ENCODE results near the gene ZBTB39.

ZBTB39 gene

GRCh38 chr12:57016348-57016747 lies 10.0 kb upstream of the ZBTB39 start, which contains the start of gene TAC3:
TSS of gene TAC3 (minus strand) at chr12:57016529. CDS start at chr12:57015797, 732 bp downstream.
- Histone ChIP-seq H3K27ac (ENCODE audit: low read length) (no peak within 1 kb of the TSS), H3K4me2 (ENCODE audit: low read length) (no peak within 1 kb of the TSS), H3K4me3 (ENCODE audit: low read length) (no peak within 1 kb of the TSS), H3K9ac (ENCODE audit: low read length) (no peak within 1 kb of the TSS), H3K36me3 (replicated peaks; ENCODE audit: low read depth, low read length) (no peaks in the 10 kb centered on the region), H3K9me3 (ENCODE audit: insufficient read depth, low read length) (no peaks in the 10 kb centered on the region), H3K4me1 (ENCODE audit: low read length) (peaks cover 37% of the 10 kb centered on the region), H4K20me1 (ENCODE audit: insufficient read depth, low read length) (no peaks in the 10 kb centered on the region), H3K79me2 (ENCODE audit: low read length) (no peaks in the 10 kb centered on the region), H3K27me3 (ENCODE audit: low read depth, low read length) (peaks cover 30% of the 10 kb centered on the region), H2AFZ (ENCODE audit: low read depth, low read length) (no peak within 1 kb of the TSS)
- TF ChIP-seq CTCF (IDR thresholded peaks at IDR 0.05; ENCODE audit: low read depth, low read length) (no peak), EZH2phosphoT487 (IDR thresholded peaks at IDR 0.05; ENCODE audit: low read depth) (no peak)

GRCh38 chr12:57012600-57013465 lies 6.5 kb upstream of the ZBTB39 start:
- TF ChIP-seq CTCF (IDR thresholded peaks at IDR 0.05; ENCODE audit: low read depth, low read length) (no peak), EZH2phosphoT487 (IDR thresholded peaks at IDR 0.05; ENCODE audit: low read depth) (no peak)
- Histone ChIP-seq H3K4me2 (ENCODE audit: low read length) (peak overlapping the region; percentile 74), H3K79me2 (ENCODE audit: low read length) (no peaks in the 10 kb centered on the region), H3K4me1 (ENCODE audit: low read length) (peaks cover 35% of the 10 kb centered on the region), H3K4me3 (ENCODE audit: low read length) (peak overlapping the region; percentile 26), H3K36me3 (replicated peaks; ENCODE audit: low read depth, low read length) (no peaks in the 10 kb centered on the region), H3K9ac (ENCODE audit: low read length) (no peak overlapping the region), H3K27me3 (ENCODE audit: low read depth, low read length) (peaks cover 30% of the 10 kb centered on the region), H4K20me1 (ENCODE audit: insufficient read depth, low read length) (no peaks in the 10 kb centered on the region), H3K9me3 (ENCODE audit: insufficient read depth, low read length) (no peaks in the 10 kb centered on the region), H2AFZ (ENCODE audit: low read depth, low read length) (no peak overlapping the region), H3K27ac (ENCODE audit: low read length) (no peak overlapping the region)

GRCh38 chr12:57011438-57012424 lies 5.4 kb upstream of the ZBTB39 start:
- Histone ChIP-seq H2AFZ (ENCODE audit: low read depth, low read length) (no peak overlapping the region), H4K20me1 (ENCODE audit: insufficient read depth, low read length) (no peaks in the 10 kb centered on the region), H3K9me3 (ENCODE audit: insufficient read depth, low read length) (no peaks in the 10 kb centered on the region), H3K27me3 (ENCODE audit: low read depth, low read length) (peaks cover 30% of the 10 kb centered on the region), H3K9ac (ENCODE audit: low read length) (no peak overlapping the region), H3K36me3 (replicated peaks; ENCODE audit: low read depth, low read length) (no peaks in the 10 kb centered on the region), H3K4me2 (ENCODE audit: low read length) (peak overlapping the region; percentile 74), H3K4me1 (ENCODE audit: low read length) (peaks cover 39% of the 10 kb centered on the region), H3K27ac (ENCODE audit: low read length) (no peak overlapping the region), H3K79me2 (ENCODE audit: low read length) (no peaks in the 10 kb centered on the region), H3K4me3 (ENCODE audit: low read length) (peak overlapping the region; percentile 34)
- no peak for TF ChIP-seq EZH2phosphoT487 (IDR thresholded peaks at IDR 0.05; ENCODE audit: low read depth)
- no peak for TF ChIP-seq CTCF (IDR thresholded peaks at IDR 0.05; ENCODE audit: low read depth, low read length)
